GM10847 (cell line): ENCODE results near the gene HTR1A.

Source experiments
- POLR2A ChIP-seq: IDR thresholded peaks from 2 replicates; pipeline ENCODE4 v1.6.1; 2011; ENCODE audit not compliant: insufficient read length; ENCODE audit errors: extremely low read depth

Gene HTR1A

GRCh38 chr5:63919763-63920478 is 42.3 kb downstream of the HTR1A start:
- no peak for TF ChIP-seq POLR2A

- no peak for TF ChIP-seq POLR2A
Measured at GRCh38 chr5:63916786-63917185, 45.5 kb downstream of the HTR1A start.

- TF ChIP-seq POLR2A: no peak
Measured at GRCh38 chr5:63911871-63912270, 50.4 kb downstream of the HTR1A start.
